ENCODE measurements around the gene DHX16.

DHX16 gene

DNA sequence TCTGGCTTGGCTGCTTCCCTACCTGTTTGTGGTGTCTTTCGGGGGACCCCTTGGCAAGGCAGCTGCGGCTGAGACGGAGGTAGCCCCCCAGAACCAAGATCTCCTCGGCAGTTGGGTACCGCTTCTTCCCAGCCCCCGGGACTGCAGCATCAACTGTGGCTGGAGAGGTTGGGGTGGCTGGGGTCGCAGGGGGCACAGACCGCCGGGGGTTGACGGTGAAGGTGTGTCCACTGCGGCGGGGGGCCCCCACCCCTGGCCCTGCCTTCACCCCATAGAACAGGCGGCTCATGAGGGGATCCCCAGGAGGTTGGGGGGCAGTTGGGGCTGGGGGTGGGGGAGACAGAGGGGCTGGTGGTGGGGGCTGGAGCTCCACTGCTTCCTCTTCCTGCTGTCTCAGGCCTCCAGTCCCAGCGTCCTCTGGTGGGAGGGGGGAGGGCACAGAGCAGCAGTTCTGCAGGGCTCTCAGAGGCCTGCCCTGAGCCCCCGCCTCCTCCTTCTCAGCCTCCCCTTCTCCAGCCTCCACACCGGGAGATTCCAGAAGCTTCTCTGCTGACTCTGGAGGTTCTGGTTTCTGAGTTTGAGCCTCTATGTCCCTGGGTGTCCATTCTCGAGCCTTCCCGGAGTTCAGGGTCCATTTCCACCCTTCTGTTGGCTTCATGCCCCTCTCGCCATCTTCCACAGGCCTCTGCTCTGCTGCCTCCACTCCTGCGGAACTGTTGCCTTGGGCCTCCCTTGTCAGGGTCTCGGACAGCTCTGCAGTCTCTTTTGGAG is 11.8 kb upstream of the DHX16 start:
- TF ChIP-seq, protein P1, sequence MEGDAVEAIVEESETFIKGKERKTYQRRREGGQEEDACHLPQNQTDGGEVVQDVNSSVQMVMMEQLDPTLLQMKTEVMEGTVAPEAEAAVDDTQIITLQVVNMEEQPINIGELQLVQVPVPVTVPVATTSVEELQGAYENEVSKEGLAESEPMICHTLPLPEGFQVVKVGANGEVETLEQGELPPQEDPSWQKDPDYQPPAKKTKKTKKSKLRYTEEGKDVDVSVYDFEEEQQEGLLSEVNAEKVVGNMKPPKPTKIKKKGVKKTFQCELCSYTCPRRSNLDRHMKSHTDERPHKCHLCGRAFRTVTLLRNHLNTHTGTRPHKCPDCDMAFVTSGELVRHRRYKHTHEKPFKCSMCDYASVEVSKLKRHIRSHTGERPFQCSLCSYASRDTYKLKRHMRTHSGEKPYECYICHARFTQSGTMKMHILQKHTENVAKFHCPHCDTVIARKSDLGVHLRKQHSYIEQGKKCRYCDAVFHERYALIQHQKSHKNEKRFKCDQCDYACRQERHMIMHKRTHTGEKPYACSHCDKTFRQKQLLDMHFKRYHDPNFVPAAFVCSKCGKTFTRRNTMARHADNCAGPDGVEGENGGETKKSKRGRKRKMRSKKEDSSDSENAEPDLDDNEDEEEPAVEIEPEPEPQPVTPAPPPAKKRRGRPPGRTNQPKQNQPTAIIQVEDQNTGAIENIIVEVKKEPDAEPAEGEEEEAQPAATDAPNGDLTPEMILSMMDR (IDR thresholded peaks at IDR 0.05) = no peak

DNA sequence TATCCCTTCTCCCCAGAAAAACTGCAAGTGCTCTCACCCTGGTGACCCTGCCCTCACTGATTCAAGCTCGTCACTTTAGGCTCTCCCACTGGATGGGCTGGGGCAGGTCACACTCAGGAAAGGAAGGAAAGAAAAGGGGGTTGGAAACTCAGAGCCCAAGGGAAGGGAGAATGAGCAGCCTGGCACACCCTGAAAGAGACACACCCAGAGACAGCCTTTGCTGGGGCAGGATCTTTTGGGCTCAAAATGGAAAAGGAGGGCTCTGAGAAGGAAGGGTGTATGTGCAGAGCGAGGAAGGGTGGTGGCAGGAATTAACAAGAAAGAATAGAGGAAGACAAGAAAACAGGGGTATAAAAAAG is 11.2 kb upstream of the DHX16 start:
- TF ChIP-seq, protein P1 (IDR thresholded peaks at IDR 0.05) = no peak

DNA sequence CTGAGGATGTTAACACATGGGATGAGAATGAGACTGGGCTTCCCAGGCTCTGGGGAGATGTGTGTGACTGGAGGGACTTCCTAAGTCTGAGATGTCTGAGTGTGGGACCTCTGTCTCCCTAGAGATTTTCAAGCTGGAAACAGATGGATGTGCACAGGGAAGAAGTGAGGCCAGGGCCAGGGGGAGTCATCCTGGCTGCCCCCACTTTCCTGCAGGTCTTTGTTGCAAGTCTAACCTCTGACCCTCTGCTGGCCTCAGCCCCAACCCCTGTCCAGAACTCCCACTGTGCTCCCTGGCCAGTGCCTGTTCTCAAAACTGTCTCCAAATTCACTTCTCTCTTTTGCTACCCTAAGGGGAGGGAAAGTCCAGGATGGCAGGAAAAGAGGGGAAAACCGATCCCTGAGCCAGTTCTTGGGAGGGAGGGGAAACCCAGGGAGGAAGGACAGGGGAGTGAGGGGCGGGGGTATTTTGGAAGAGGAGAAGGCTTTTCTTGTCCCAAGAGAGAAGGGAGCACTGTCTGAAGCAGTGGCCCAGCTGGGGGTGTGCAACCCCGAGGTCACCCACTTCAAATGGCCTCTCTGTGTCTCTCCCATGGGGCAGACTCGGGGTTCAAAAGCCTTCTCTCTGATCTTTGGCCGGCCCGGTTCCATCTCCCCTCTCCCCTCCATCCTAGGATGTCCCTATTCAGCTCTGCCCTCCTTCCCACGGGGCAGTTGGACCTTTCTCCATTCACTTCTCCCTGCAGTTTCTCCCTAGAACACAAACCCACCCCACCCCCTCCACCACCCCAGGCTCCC is 10.6 kb upstream of the DHX16 start:
- TF ChIP-seq, protein P1 (IDR thresholded peaks at IDR 0.05) = no peak

DNA sequence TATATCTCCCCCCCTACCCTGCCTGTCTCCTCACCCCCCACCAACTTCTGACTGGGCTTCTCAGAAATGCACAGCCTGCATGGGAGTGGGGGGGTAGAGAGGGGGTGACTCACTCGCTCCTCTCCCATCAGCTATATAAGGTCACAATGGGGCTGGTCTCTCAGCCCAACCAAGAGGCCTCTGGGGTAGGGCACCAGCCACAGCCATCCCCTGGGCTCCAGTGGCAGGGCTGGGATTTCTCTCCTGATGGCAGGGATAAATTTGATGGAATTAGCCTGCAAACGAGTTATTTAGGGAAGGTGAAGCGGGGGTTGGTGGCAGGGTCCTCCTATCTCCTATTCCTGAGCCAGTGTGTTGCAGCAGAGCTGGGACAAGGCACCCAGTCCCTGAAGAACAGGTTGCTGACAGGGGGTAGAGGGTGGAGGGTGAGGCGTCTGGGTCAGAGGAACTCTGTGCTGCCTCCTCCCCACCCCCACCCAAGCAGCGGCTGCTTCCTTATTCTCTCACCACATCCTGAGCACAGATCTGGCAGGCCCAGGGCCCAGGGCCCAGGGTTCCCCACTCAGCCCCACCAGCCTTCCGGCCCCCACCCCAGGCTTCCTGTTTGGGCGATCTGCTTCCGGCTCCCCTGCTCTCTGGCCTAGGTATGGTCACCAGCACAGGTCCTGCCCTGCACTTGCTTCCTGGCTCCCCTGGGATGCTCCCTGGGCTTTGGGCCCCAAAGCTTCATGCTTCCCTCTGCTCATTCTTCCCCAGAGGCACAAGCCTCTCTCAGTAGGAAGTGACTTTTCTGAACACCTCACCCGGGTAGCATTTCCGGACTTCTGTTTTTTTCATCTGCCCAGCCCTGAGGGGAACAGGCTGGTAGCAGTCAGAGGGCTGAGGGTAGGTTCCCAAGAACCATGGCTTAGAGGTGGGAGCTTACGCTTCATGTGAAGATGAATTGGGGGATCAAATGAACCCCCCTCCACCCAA is 9.6 kb upstream of the DHX16 start:
- TF ChIP-seq, protein P1 (IDR thresholded peaks at IDR 0.05) = no peak

DNA sequence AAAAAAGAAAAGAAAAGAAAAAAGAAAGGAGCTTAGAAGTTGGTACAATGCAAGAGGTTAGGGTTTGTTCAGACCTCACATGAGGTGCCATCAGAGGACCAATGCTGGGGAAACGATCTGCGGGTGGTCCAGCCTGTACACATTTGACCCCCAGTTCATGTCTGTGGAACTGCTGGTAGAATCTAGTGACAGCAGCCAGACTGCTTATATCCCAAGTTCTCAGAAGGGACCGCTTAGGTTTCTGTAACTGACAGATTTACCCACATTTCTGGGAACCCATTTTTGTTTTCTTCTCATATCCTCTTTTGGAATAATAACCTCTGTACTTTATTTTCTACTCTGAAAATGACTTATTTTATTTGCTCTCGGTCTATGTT is 8.9 kb upstream of the DHX16 start:
- TF ChIP-seq, protein P1 (IDR thresholded peaks at IDR 0.05) = no peak

DNA sequence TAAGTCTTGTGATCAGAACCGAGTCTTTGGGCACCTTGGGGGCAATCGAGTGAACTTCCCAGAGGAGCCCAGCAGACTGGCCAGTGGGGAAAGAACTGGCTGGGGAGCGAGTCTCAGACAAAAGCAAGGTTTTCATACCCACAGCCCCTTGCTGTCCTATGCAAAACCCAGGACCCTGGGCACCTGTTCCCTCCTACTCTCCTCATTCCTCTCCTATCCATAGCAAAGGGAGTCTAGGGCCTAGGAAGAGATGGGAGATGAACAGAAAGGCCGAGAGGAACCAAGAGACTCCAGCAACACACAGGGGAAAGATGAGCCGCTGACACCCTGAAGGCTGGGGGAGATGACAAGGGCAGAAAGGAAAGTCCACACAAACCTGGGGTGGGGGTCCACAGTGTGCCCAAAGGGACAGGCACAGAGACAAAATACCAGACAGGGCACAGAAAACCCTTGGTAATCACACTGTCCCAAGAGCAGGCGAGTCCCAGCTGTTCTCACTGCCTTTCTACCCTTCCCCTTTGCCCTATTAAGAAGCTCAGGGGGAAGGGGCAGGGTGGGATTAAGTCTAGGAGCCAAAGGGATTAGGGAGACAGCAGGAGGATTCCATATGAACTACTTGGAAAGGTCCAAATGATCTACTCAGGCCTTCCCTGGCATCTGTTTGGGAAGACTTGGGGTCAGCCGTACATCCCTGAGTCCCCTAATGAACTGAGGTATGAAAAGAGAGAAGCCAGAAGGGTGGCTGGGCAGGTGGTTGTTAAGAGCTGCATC is 7.1 kb upstream of the DHX16 start:
- TF ChIP-seq, protein P1 (IDR thresholded peaks at IDR 0.05) = no peak

Measured in LNCAP (cell line).